Measurements from ENCODE around the gene WDPCP.
"Not testable (repeated sequence)": the region's sequence is repeated elsewhere in the genome, so short reads cannot be mapped to it uniquely, and the experiment has no call there.

WDPCP gene, protein sequence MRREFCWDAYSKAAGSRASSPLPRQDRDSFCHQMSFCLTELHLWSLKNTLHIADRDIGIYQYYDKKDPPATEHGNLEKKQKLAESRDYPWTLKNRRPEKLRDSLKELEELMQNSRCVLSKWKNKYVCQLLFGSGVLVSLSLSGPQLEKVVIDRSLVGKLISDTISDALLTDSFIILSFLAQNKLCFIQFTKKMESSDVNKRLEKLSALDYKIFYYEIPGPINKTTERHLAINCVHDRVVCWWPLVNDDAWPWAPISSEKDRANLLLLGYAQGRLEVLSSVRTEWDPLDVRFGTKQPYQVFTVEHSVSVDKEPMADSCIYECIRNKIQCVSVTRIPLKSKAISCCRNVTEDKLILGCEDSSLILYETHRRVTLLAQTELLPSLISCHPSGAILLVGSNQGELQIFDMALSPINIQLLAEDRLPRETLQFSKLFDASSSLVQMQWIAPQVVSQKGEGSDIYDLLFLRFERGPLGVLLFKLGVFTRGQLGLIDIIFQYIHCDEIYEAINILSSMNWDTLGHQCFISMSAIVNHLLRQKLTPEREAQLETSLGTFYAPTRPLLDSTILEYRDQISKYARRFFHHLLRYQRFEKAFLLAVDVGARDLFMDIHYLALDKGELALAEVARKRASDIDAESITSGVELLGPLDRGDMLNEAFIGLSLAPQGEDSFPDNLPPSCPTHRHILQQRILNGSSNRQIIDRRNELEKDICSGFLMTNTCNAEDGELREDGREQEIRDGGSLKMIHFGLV

GRCh38 chr2:63588385-63589147 lies at the start of gene WDPCP, which contains the start of gene MDH1:
WDPCP (minus strand) TSS chr2:63588477; CDS start chr2:63588271, 206 bp downstream.
MDH1 (plus strand) TSS chr2:63588963; CDS start chr2:63589044, 81 bp downstream.
- peak; percentile 99 for DNase-seq (ENCODE audit: extremely low read depth, low read depth)
- TF ChIP-seq CTCF (IDR thresholded peaks at IDR 0.05; ENCODE audit: low read depth, low read length), result no peak

DNA sequence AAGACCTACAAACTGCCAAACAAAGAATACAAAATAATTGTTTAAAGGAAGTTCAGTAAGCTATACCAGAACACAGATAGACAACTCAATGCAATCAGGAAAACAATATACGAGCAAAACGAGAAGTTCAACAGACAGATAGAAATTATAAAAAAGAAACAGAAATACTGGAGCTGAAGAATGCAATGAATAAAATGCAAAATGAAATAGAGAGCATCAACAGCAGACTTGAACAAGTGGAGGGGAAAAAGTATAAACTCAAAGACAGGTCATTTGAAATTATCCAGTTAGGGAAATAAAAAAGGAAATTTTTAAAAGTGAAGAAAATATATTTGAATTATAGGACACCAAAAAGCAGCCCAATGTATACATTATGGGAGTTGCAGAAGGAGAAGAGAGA lies 44.1 kb upstream of the WDPCP start:
- TF ChIP-seq CTCF (IDR thresholded peaks at IDR 0.05; ENCODE audit: low read depth, low read length), result no peak
- no peak for DNase-seq (ENCODE audit: extremely low read depth, low read depth)

DNA sequence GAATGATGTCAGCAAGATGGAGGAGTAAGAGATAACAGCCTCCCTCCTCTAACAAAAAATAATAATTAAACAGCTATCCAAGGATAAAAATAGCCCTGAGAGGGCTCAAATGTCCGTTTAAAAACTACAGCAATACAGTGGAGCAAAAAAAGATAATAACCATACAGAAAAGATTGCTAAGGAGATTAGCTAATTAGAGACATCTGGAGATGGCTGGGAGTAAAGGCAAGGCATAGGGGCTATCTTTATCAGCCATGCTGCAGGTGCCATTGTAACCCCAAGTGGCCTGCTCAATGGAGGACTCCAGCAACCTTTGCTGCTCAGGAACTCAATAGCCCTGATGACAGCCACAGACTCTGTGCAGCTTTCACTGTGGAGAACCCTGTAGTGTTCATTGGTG lies 43.2 kb upstream of the WDPCP start:
- TF ChIP-seq CTCF (IDR thresholded peaks at IDR 0.05; ENCODE audit: low read depth, low read length), result no peak
- DNase-seq (ENCODE audit: extremely low read depth, low read depth), result no peak

- no peak for TF ChIP-seq CTCF (IDR thresholded peaks at IDR 0.05; ENCODE audit: low read depth, low read length)
- DNase-seq (ENCODE audit: extremely low read depth, low read depth), result no peak
Measured at GRCh38 chr2:63628403-63628942, 40.2 kb upstream of the WDPCP start.

DNA sequence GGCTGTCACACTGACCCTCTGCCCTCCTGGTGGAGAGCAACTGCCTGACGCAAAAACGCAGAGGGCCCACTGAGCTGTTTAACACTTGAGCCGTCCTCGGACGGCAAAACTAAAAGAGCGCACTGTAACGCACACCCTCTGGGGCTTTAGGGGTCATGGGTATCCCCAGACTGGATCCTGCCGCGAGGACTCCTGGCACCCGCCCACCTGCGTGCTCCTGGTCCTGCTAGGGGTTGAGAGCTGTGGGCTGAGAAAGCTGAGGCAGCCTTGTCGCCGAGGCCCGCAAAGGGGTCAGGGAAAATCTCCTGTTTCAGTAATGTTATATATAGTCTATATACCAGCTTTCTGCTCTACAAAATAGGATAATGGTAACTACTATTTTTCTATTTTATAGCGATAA lies 39.6 kb upstream of the WDPCP start:
- TF ChIP-seq CTCF (IDR thresholded peaks at IDR 0.05; ENCODE audit: low read depth, low read length), result no peak
- DNase-seq (ENCODE audit: extremely low read depth, low read depth), result no peak

DNA sequence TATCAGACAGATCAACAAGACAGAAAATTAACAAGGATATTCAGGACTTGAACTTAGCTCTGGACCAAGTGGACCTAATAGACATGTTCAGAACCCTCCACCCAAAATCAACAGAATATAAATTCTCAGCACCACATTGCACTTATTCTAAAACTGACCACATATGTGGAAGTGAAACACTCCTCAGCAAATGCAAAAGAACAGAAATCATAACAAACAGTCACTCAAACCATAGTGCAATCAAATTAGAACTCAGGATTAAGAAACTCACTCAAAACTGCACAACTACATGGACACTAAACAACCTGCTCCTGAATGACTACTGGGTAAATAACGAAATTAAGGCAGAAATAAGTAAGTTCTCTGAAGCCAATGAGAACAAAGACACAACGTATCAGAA lies 35.5 kb upstream of the WDPCP start:
- DNase-seq (ENCODE audit: extremely low read depth, low read depth), result not testable (repeated sequence)

GRCh38 chr2:63622751-63623150 lies 34.5 kb upstream of the WDPCP start:
- DNase-seq (ENCODE audit: extremely low read depth, low read depth), result no peak
- TF ChIP-seq CTCF (IDR thresholded peaks at IDR 0.05; ENCODE audit: low read depth, low read length), result no peak

Measured in AG09319 (cell line).